H9 (cell line): Measurements from ENCODE around the gene GALE. TPM values are rescaled to one million over a fixed set of nuclear protein-coding genes. Genes with fewer than 3 reads are reported as not detected.
"Not testable (repeated sequence)": the region's sequence is repeated elsewhere in the genome, so short reads cannot be mapped to it uniquely, and the experiment has no call there.

ENCODE experiments used
- DNase-seq: peaks from one replicate; pipeline ENCODE4 v3.0.0-alpha.2; 2017
- H2AFZ ChIP-seq: one replicate; pipeline ENCODE4 v1.6.1; 2013; ENCODE audit warnings: mild to moderate bottlenecking, low read length, control low read depth, moderate library complexity
- H2AK5ac ChIP-seq: 2 replicates; pipeline ENCODE4 v1.6.1; 2013; ENCODE audit warnings: low read length, control low read depth, mixed read lengths; ENCODE audit not compliant: insufficient read length
- H2BK120ac ChIP-seq: one replicate; pipeline ENCODE4 v1.6.1; 2013; ENCODE audit warnings: low read depth, mild to moderate bottlenecking, low read length, control low read depth, inconsistent platforms; ENCODE audit not compliant: poor library complexity, severe bottlenecking
- H2BK12ac ChIP-seq: 2 replicates; pipeline ENCODE4 v1.6.1; 2013; ENCODE audit warnings: low read length, control low read depth, mixed read lengths, low read depth; ENCODE audit not compliant: insufficient read length
- H2BK15ac ChIP-seq: 2 replicates; pipeline ENCODE4 v1.6.1; 2013; ENCODE audit warnings: low read depth, low read length, control low read depth
- H2BK20ac ChIP-seq: one replicate; pipeline ENCODE4 v1.6.1; 2013; ENCODE audit warnings: low read depth, mild to moderate bottlenecking, low read length, control low read depth, inconsistent platforms; ENCODE audit not compliant: poor library complexity, severe bottlenecking
- H2BK5ac ChIP-seq: 2 replicates; pipeline ENCODE4 v1.6.1; 2013; ENCODE audit warnings: low read length, control low read depth, mixed read lengths; ENCODE audit not compliant: insufficient read length
- H3K14ac ChIP-seq: 2 replicates; pipeline ENCODE4 v1.6.1; 2013; ENCODE audit warnings: low read length, control low read depth; ENCODE audit not compliant: insufficient read depth
- H3K18ac ChIP-seq: 2 replicates; pipeline ENCODE4 v1.6.1; 2013; ENCODE audit warnings: low read depth, mild to moderate bottlenecking, mixed read lengths, low read length, control low read depth; ENCODE audit not compliant: insufficient read length
- H3K23ac ChIP-seq: 2 replicates; pipeline ENCODE4 v1.6.1; 2013; ENCODE audit warnings: low read length, control low read depth, mixed read lengths, low read depth; ENCODE audit not compliant: insufficient read length
- H3K23me2 ChIP-seq: 2 replicates; pipeline ENCODE4 v1.6.1; 2013; ENCODE audit warnings: low read depth, mild to moderate bottlenecking, mixed read lengths, low read length, control low read depth; ENCODE audit not compliant: insufficient read length, poor library complexity, severe bottlenecking
- H3K27ac ChIP-seq: 2 replicates; pipeline ENCODE4 v1.5.1; 2013; ENCODE audit warnings: low read length, control low read depth, mixed read lengths, low read depth; ENCODE audit not compliant: insufficient read length
- H3K27me3 ChIP-seq: 2 replicates; pipeline ENCODE4 v1.6.1; 2013; ENCODE audit warnings: low read length, control low read depth, inconsistent platforms; ENCODE audit not compliant: insufficient read depth
- H3K4ac ChIP-seq: 2 replicates; pipeline ENCODE4 v1.6.1; 2013; ENCODE audit warnings: low read depth, mild to moderate bottlenecking, control low read depth, inconsistent platforms, low read length, moderate library complexity
- H3K4me1 ChIP-seq: 2 replicates; pipeline ENCODE4 v1.6.1; 2013; ENCODE audit warnings: low read length, control low read depth, inconsistent platforms; ENCODE audit not compliant: insufficient read depth
- H3K4me2 ChIP-seq: 2 replicates; pipeline ENCODE4 v1.6.1; 2013; ENCODE audit warnings: low read length, control low read depth, mixed read lengths; ENCODE audit not compliant: insufficient read length, insufficient read depth
- H3K56ac ChIP-seq: 2 replicates; pipeline ENCODE4 v1.6.1; 2013; ENCODE audit warnings: low read depth, mild to moderate bottlenecking, mixed read lengths, low read length, control low read depth; ENCODE audit not compliant: insufficient read length
- H3K79me1 ChIP-seq: 2 replicates; pipeline ENCODE4 v1.6.1; 2013; ENCODE audit warnings: low read depth, mild to moderate bottlenecking, moderate library complexity, low read length, control low read depth, inconsistent platforms; ENCODE audit not compliant: insufficient read depth, poor library complexity, severe bottlenecking
- H3K79me2 ChIP-seq: 2 replicates; pipeline ENCODE4 v1.6.1; 2013; ENCODE audit warnings: low read length, control low read depth, inconsistent platforms; ENCODE audit not compliant: insufficient read depth
- H3K9ac ChIP-seq: 2 replicates; pipeline ENCODE4 v1.6.1; 2013; ENCODE audit warnings: low read length, control low read depth, mixed read lengths; ENCODE audit not compliant: insufficient read length; ENCODE audit errors: extremely low read depth
- H3K9me3 ChIP-seq: one replicate; pipeline ENCODE4 v1.6.1; 2013; ENCODE audit warnings: low read depth, low read length, inconsistent platforms; ENCODE audit not compliant: control insufficient read depth
- H3T11ph ChIP-seq: one replicate; pipeline ENCODE4 v1.6.1; 2013; ENCODE audit warnings: mild to moderate bottlenecking, low read length, control low read depth, inconsistent platforms
- H4K20me1 ChIP-seq: one replicate; pipeline ENCODE4 v1.6.1; 2013; ENCODE audit not compliant: control insufficient read depth, insufficient read length, insufficient read depth
- H4K5ac ChIP-seq: 2 replicates; pipeline ENCODE4 v1.6.1; 2013; ENCODE audit warnings: low read depth, mild to moderate bottlenecking, mixed read lengths, low read length, control low read depth; ENCODE audit not compliant: insufficient read length
- H4K8ac ChIP-seq: replicated peaks from 2 replicates; pipeline ENCODE4 v1.6.1; 2013; ENCODE audit warnings: low read length, control low read depth, mixed read lengths, low read depth; ENCODE audit not compliant: insufficient read length
- H4K91ac ChIP-seq: 2 replicates; pipeline ENCODE4 v1.6.1; 2013; ENCODE audit warnings: low read depth, mild to moderate bottlenecking, moderate library complexity, mixed read lengths, low read length, control low read depth; ENCODE audit not compliant: insufficient read length
- H3K27ac Mint-ChIP-seq, 3 experiments: 2 replicates in 2 of 3; 3 replicates in 1 of 3; pipeline ENCODE4 v1.8.0; 2020 to 2021; ENCODE audit warnings: mixed read lengths in 3 of 3, mild to moderate bottlenecking in 1 of 3, moderate library complexity in 1 of 3
- H3K27me3 Mint-ChIP-seq: 2 replicates; pipeline ENCODE4 v1.8.0; 2021; ENCODE audit warnings: low read depth, mild to moderate bottlenecking, moderate library complexity, mixed read lengths
- H3K36me3 Mint-ChIP-seq, 3 experiments: 2 replicates in 2 of 3; 3 replicates in 1 of 3; pipeline ENCODE4 v1.8.0; 2020 to 2021; ENCODE audit warnings: low read depth in 3 of 3, mixed read lengths in 3 of 3; ENCODE audit not compliant: insufficient read depth in 1 of 3
- H3K4me1 Mint-ChIP-seq, 2 experiments: 2 replicates each; pipeline ENCODE4 v1.8.0; 2020; ENCODE audit warnings: mixed read lengths in 2 of 2
- H3K4me3 Mint-ChIP-seq, 2 experiments: 2 replicates in 1 of 2; 3 replicates in 1 of 2; pipeline ENCODE4 v1.8.0; 2020 to 2021; ENCODE audit warnings: mild to moderate bottlenecking in 2 of 2, mixed read lengths in 2 of 2, moderate library complexity in 1 of 2
- H3K9me3 Mint-ChIP-seq, 2 experiments: 2 replicates in 1 of 2; 3 replicates in 1 of 2; pipeline ENCODE4 v1.8.0; 2020; ENCODE audit warnings: mild to moderate bottlenecking in 2 of 2, mixed read lengths in 2 of 2, moderate library complexity in 1 of 2
- CTCF ChIP-seq: fragments of 200-600 bp; sonication (generic); conservative IDR thresholded peaks from 3 replicates; pipeline ENCODE4 v1.8.0; 2021; ENCODE audit warnings: antibody characterized with exemption, mild to moderate bottlenecking
- WGBS: extraction: QIAGEN DNeasy Blood & Tissue Kit; methylation state at CpG from one replicate; pipeline ENCODE4 v1.1.7; 2013; ENCODE audit warnings: missing lambda C conversion rate, low lambda C conversion rate, mixed read lengths; ENCODE audit not compliant: insufficient read length; ENCODE audit errors: extremely low coverage; 5-methylcytosine and 5-hydroxymethylcytosine counted together
- total RNA-seq: library from RNA; stranded (reverse); gene quantifications from 2 replicates; pipeline ENCODE4 v1.2.1, GENCODE V29; 2021

Gene GALE
- total RNA-seq, 1 experiment from 2014 or later, result 36.0 TPM

- no peak overlapping the region for H4K5ac ChIP-seq
- H3K4me1 ChIP-seq, result no peaks in the 10 kb centered on the region; the same call in 1 of the 2 replicates
- H4K20me1 ChIP-seq, result no peaks in the 10 kb centered on the region
- H2BK5ac ChIP-seq, result no peak overlapping the region
- no peak overlapping the region for H3K18ac ChIP-seq
- H3K79me2 ChIP-seq, result no peaks in the 10 kb centered on the region
- no CpG with 5 or more reads among the region's 3 CpGs for WGBS
- H3K14ac ChIP-seq, result no peak overlapping the region
- no peak overlapping the region for H2BK15ac ChIP-seq
- no peak overlapping the region for H2BK20ac ChIP-seq
- H3K23me2 ChIP-seq, result peaks cover 8% of the 10 kb centered on the region
- H3K36me3 Mint-ChIP-seq, result no peaks in the 10 kb centered on the region
- H3T11ph ChIP-seq, result no peak overlapping the region
- H3K27me3 Mint-ChIP-seq, result peaks cover 14% of the 10 kb centered on the region
- H2AFZ ChIP-seq, result no peak overlapping the region
- H3K4me3 Mint-ChIP-seq, result no peak overlapping the region
- no peak overlapping the region for H3K4me2 ChIP-seq
- H3K4me1 Mint-ChIP-seq, result peaks cover 9 to 11% of the 10 kb centered on the region in 2 experiments
- no peak for DNase-seq
- no peaks in the 10 kb centered on the region for H3K79me1 ChIP-seq
- peaks cover 3% of the 10 kb centered on the region; the same call in 1 of the 2 replicates for H3K27me3 ChIP-seq
- H2AK5ac ChIP-seq, result no peak overlapping the region
- H3K27ac Mint-ChIP-seq, result no peak overlapping the region
- no peak for TF ChIP-seq CTCF
- no peak overlapping the region for H3K56ac ChIP-seq
- no peak overlapping the region for H4K8ac ChIP-seq
- no peak overlapping the region for H3K9ac ChIP-seq
- no peak overlapping the region for H3K23ac ChIP-seq
- H4K91ac ChIP-seq, result no peak overlapping the region
- no peak overlapping the region for H2BK12ac ChIP-seq
- no peak overlapping the region for H3K27ac ChIP-seq
- no peak overlapping the region for H2BK120ac ChIP-seq
- H3K9me3 Mint-ChIP-seq, result no peaks in the 10 kb centered on the region
- no peaks in the 10 kb centered on the region for H3K9me3 ChIP-seq
- no peak overlapping the region for H3K4ac ChIP-seq
Observed at GRCh38 chr1:23836037-23836436, 35.5 kb upstream of the GALE start.

GRCh38 chr1:23834156-23834555, 33.6 kb upstream of the GALE start:
- H3K9me3 Mint-ChIP-seq, H3T11ph ChIP-seq, H4K91ac ChIP-seq, H4K5ac ChIP-seq, H2BK5ac ChIP-seq, H4K8ac ChIP-seq, H3K14ac ChIP-seq, H3K9me3 ChIP-seq, H3K9ac ChIP-seq, H2AK5ac ChIP-seq, H3K27me3 ChIP-seq, H3K36me3 Mint-ChIP-seq, H3K79me1 ChIP-seq, H2BK12ac ChIP-seq, H2BK120ac ChIP-seq, H3K23ac ChIP-seq, H3K27ac ChIP-seq, H2BK15ac ChIP-seq, H3K4ac ChIP-seq, H2BK20ac ChIP-seq, H4K20me1 ChIP-seq, H3K4me2 ChIP-seq, H3K4me1 ChIP-seq, H2AFZ ChIP-seq, H3K56ac ChIP-seq, H3K18ac ChIP-seq, DNase-seq, H3K79me2 ChIP-seq, H3K23me2 ChIP-seq, H3K27ac Mint-ChIP-seq, H3K4me3 Mint-ChIP-seq: not testable (repeated sequence)
- Mint-ChIP-seq H3K4me1 (peaks cover 12 to 15% of the 10 kb centered on the region in 2 experiments), H3K27me3 (peaks cover 14% of the 10 kb centered on the region)
- no CpG with 5 or more reads among the region's 6 CpGs for WGBS
